NCI-H1417 (cell line): ENCODE results near the gene XCL2.

ENCODE experiments used
- DNase-seq, 3 experiments: peaks; one replicate each; lab custom pipeline; 2025; lab: John Stamatoyannopoulos, UW

Gene XCL2

GRCh38 chr1:168513656-168514404 lies 30.0 kb downstream of the XCL2 start:
- DNase-seq: no peak

DNA sequence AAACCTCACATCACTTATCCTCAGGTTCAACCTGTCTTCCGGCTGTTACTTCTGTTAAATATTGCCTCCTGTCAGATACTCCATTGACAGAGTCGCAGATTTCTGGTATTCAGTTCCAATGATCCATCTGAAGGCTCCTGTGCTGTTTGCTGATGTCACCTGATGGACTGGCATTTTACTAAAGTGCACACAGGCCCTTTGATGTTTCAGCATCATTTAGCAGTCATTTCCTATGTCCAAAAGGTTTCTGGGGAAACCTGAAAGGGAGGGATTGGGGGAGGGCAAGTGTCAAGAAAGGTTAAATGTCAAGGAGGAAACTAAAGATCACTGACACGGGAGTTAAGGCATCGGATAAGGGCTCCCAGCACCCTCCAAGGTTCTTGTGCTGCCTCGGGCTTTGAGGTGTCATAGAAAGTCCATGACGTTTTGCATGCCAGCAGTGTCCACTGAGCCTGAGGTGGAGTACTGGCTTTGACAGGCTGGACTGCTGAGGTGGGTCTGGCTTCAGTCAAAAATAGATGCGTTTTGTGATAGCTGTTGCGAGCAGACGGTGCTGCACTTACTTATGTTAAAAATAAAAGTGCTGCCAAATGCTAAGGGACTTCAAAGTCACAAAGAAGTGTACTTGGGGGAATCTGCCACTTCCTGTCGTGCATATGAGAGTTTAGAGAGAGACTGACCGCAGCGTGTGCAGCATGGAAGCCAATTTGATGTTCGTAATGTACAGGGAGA lies 30.8 kb downstream of the XCL2 start:
- DNase-seq: no peak

DNA sequence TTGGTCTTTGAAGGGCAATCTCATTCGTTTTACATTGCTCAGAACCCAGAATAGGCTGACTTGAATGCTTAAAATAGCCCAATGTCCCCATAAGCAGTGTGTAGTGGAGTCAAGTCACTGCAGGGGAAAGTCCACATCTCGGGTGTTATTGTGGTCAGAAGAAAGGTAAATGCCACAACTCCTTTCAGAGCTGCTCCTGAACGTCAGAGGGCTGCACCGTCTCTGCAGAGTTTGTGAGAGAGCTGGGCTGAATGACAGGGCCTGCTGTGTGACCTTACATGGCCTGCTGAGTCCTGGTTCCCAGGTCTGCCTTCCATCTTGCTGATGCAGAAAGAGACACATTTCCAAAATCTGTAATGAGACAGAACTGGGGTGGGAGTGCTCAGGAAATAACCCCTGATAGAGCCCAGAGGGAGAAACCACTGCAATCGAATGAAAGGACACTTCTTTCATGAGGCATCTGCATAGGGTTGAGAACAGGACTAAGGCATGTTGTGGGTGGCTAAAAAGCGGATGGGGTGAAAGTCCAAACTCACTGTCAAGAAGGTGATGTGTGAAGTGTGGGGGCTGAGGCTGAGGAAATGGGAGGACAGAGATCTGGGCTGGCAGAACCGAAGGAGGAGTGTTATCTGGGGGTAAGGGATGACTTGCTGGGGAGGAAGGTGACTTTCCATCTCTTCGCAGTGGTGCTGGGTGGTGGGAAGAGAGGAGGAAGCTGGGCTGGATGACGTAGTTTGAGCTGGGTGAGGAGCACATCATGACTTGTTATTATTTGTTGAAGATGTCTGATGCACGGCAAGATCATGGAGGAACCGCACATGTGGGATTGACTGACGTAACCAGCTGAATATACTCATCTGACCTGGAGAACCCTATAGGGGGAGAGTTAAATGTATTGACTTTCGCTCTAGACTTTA lies 33.7 kb downstream of the XCL2 start:
- no peak for DNase-seq

DNA sequence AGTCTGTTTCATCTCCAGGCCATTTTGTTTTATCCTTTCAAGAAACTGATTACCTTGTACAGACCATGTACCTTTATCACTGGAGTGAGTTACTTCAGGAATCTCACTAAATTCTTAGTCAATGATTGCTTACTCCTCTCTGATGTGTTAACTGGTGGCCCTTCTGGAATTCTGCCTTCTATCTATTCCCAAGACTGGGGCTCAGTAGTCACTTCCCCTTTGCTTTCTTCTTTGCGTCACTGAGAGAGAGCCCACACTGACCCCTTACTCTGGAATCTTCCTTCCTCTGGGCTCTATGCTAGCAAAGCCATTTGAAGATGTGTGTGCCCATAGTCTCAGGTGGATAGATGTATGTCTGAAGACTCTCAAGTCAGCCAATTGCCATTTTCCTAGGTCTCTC lies 34.6 kb downstream of the XCL2 start:
- DNase-seq: no peak

DNA sequence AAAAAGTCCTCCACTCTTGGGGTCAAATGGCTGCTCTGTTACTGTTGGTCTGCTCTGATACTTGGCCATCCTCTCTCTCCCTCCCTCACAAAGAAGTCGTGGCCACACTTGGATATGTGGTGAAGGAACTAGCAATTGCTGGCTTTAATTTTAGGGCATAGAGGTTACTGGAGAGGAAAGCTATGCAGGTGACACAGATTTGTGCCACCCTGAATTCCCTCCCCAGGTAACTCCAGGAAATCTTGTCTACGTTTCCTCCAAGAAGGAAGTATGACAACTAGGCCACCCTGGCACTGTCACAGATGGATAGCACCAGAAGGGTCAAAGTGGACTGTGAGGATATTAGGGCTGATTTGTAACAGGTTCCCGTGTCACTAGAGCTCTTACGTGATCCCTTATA lies 36.0 kb downstream of the XCL2 start:
- DNase-seq: no peak

DNA sequence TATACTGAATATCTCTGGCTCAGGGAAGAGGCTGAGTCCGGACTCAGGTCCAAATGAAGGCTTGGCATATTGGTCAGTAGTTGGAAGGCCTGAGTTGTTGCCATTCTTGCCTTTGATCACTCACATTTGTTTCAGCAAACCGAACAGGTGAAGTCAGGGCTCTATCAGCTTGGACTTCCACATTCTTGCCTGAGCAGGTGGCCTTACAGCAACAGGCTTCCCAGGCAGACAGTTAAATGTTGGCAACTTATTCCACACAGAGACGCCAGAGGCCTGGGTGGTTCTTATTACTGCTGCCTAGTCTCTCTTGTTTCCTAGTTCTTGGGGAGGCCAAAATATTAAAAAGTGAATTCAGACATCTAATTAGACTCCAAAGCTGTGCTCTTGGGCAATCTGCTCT lies 36.6 kb downstream of the XCL2 start:
- DNase-seq: no peak

DNA sequence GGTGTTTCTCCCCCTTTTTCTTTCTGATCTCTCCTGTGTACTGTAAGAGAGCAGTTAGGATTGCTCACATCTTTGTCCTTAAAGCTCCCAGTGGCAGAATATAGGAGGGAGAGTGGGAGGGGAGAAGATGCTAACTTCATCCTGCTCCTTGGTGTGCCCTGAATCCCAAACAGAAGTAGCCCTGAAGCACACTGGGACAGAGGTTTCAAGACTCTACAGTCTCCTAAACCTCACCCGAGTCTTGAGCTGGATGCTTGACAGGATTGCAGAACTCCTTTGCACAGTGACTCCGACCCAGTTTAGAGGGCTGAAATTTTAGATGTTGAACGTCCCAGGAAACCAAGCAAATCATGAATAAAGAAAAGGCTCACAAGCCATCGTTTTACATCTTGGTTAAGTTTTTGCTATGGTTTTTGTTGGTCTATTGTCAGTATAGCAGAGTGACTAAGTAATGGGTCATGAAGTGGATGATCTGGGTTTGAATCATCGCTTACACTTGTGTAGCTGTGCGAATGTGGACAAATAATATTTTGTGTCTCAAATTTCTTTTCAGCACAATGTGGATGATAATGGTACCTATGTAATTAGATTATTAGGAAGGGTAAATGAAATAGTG lies 37.5 kb downstream of the XCL2 start:
- no peak for DNase-seq

DNA sequence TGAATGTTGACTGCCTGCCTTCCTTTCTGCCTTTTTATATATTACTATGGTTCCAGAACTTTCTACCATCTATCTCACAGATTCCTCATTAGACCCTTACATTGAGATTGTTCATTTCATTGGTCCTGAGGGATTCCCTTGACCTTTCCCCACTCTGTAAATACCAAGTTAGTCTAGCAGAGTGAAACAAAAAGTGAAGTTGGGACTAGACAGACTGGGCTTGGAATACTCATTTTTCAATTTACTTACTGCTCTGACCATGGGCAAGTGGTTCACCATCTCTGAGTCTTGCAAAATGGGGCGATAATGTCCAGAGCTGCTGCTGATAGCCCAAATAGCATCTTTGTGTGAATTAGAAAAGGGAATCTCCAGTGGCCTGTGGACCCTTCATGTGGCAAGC lies 38.8 kb downstream of the XCL2 start:
- no peak for DNase-seq

- no peak for DNase-seq
Measured at GRCh38 chr1:168504064-168504837, 39.5 kb downstream of the XCL2 start.

DNA sequence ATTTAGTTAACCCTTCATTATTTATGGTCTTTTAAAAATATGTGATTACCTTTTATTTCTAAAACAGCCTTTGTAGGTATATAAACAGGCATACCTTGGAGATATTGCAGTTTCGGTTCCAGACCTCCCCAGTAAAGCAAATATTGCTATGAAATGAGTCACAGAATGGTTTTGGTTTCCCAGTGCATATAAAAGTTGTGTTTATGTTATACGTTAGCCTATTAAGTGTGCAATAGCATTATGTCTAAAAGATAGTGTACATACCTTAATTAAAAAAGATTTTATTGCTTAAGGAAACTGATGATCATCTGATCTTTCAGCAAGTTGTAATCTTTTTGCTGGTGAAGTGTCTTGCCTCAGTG lies 44.1 kb downstream of the XCL2 start:
- DNase-seq: no peak

DNA sequence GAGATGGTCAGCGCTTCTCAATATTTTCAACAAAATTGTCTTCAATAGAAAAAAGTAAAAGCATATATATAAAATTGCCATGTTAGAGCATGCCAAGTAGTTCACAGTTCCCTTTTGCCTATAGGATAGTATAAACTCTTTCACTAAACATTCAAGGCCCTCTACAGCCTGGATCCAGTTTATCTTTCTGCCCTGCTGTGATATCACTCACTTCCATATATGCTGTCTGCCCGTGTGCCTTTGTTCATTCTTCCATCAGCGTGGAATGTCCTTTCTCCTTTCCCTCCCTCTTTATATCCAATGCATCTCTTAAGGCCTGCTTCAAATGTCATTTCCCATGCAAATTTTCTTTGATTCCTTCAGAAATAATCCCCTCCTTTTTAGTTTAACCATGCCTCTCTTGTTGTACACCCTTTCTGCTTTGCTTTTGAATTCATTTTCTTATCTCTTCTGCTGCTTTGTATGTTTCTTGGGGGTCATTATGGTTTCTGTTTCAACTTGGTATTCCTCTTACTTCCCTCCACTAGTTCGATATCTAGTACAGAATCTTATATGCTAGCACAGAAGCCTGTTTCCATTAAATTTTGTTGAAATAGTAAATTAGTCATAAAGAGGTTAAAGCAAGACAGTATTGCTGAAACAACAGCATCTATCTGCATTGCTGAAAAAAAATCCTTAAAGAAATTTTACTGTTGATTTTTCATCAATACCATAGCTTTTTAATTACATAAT lies 44.7 kb downstream of the XCL2 start:
- no peak for DNase-seq

DNA sequence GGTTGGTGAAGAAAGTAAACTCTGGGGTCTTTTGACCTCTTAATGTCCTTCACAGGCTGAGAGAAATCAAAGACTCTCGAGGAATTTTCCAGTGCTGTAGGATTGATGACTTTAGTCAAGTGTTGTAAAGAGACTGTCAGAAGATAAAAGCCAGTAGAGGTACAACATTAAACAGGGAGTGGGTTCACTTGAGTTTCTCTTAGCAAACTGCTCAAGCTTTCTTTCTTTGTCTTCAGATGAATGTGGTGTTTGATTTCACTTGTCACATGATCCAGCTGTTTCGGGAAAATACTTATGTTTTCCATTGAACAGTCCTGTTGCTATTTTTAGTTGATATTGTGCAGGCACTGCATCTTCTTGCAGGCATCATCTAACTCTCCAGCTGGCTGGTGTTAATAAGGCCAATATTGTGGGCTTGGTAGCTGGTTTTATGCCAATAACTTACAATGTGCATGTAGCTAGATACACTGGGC lies 45.6 kb downstream of the XCL2 start:
- DNase-seq: peak in 2 of 3 experiments; percentile 11 to 93

GRCh38 chr1:168497376-168497950 lies 46.3 kb downstream of the XCL2 start:
- no peak for DNase-seq

DNA sequence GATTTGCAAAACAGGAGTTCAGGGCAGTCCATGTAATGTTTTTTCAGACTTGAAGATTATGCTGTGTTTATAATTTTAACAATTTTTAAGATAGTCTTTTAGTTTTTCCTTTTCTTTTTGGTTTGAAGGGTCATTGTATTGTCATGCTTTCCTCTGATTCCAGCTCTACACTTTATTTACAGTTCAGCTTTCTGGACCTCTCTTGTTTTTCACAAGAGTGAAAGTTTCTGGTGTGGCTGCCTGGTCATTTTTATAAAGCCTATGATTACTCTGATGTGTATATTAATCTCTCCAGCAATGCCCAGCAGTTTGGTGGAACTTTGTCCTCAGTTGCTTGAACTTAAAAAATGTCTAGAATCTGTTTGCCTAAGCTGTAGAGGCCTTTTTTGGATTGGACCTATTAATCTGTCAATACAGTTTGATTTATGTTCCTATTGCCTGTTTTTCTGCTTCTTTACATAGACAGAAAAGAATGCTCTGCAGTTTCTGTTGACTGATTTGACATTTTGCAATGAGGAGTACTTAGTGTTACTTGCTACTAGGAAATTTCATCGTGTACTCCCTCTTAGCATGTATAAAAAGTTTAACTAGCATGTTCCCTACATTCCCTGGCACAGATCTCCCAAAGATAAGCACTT lies 52.2 kb downstream of the XCL2 start:
- DNase-seq: peak in 1 of 3 experiments; percentile 17
